Liver (tissue), 9 donors: ENCODE results near the gene KRTAP3-3. TPM values are rescaled to one million over a fixed set of nuclear protein-coding genes. Genes with fewer than 3 reads are reported as not detected.

ENCODE experiments used
- DNase-seq: peaks from one replicate; pipeline ENCODE4 v3.0.0-alpha.2; 2017; ENCODE audit warnings: low spot score
- H3K27ac ChIP-seq, 2 donors: one replicate each; pipeline ENCODE4 v1.7.0; 2013; ENCODE audit warnings: inconsistent platforms in 2 of 2, low read length in 2 of 2, control low read depth in 1 of 2, low read depth in 1 of 2, mild to moderate bottlenecking in 1 of 2
- H3K27me3 ChIP-seq, 4 donors: one replicate each; pipeline versions ENCODE4 v1.6.1 to v1.7.0; 2013; ENCODE audit warnings: low read length in 3 of 4, inconsistent platforms in 1 of 4, mild to moderate bottlenecking in 1 of 4, moderate library complexity in 1 of 4; ENCODE audit not compliant: control insufficient read depth in 4 of 4, insufficient read depth in 4 of 4
- H3K36me3 ChIP-seq, 4 donors: one replicate each; pipeline versions ENCODE4 v1.6.1 to v1.7.0; 2013; ENCODE audit warnings: low read length in 3 of 4, mild to moderate bottlenecking in 3 of 4, low read depth in 1 of 4, moderate library complexity in 1 of 4; ENCODE audit not compliant: control insufficient read depth in 4 of 4, insufficient read depth in 3 of 4
- H3K4me1 ChIP-seq, 4 donors: one replicate each; pipeline versions ENCODE4 v1.6.1 to v1.7.0; 2013; ENCODE audit warnings: low read length in 3 of 4, mild to moderate bottlenecking in 3 of 4, moderate library complexity in 1 of 4; ENCODE audit not compliant: control insufficient read depth in 4 of 4, insufficient read depth in 4 of 4
- H3K4me3 ChIP-seq, 3 donors: one replicate each; pipeline versions ENCODE4 v1.6.1 to v1.7.0; 2013; ENCODE audit warnings: low read length in 3 of 3, control low read depth in 1 of 3, low read depth in 1 of 3, mild to moderate bottlenecking in 1 of 3
- H3K9ac ChIP-seq, 2 donors: one replicate each; pipeline ENCODE4 v1.7.0; 2013; ENCODE audit warnings: low read length in 2 of 2, mild to moderate bottlenecking in 2 of 2, moderate library complexity in 2 of 2, control low read depth in 1 of 2, low read depth in 1 of 2
- H3K9me3 ChIP-seq, 4 donors: one replicate each; pipeline versions ENCODE4 v1.6.1 to v1.7.0; 2013; ENCODE audit warnings: low read length in 3 of 4; ENCODE audit not compliant: control insufficient read depth in 4 of 4
- EGR1 ChIP-seq, 2 donors: IDR thresholded peaks; 2 replicates each; pipeline ENCODE4 v1.6.1; 2016 to 2018; ENCODE audit warnings: antibody characterized with exemption in 2 of 2, low read depth in 2 of 2
- FOXA1 ChIP-seq: IDR thresholded peaks from 2 replicates; pipeline ENCODE4 v1.6.1; 2016; ENCODE audit warnings: antibody characterized with exemption
- FOXA2 ChIP-seq: IDR thresholded peaks from 2 replicates; pipeline ENCODE4 v1.6.1; 2016; ENCODE audit warnings: antibody characterized with exemption
- JUND ChIP-seq, 2 donors: IDR thresholded peaks; 2 replicates each; pipeline ENCODE4 v1.6.1; 2016; ENCODE audit warnings: antibody characterized with exemption in 2 of 2
- NR2F2 ChIP-seq: IDR thresholded peaks from 2 replicates; pipeline ENCODE4 v1.6.1; 2016; ENCODE audit warnings: antibody characterized with exemption
- RAD21 ChIP-seq, 2 donors: IDR thresholded peaks; 2 replicates each; pipeline ENCODE4 v1.6.1; 2016; ENCODE audit warnings: antibody characterized with exemption in 2 of 2, mild to moderate bottlenecking in 2 of 2
- RXRA ChIP-seq, 2 donors: IDR thresholded peaks; 2 replicates each; pipeline ENCODE4 v1.6.1; 2017 to 2018; ENCODE audit warnings: antibody characterized with exemption in 2 of 2, mild to moderate bottlenecking in 1 of 2
- SP1 ChIP-seq: IDR thresholded peaks from 2 replicates; pipeline ENCODE4 v1.6.1; 2018; ENCODE audit warnings: antibody characterized with exemption, mild to moderate bottlenecking
- TAF1 ChIP-seq: conservative IDR thresholded peaks from 2 replicates; pipeline ENCODE4 v1.6.1; 2016; ENCODE audit warnings: antibody characterized with exemption, mild to moderate bottlenecking
- YY1 ChIP-seq: IDR thresholded peaks from 2 replicates; pipeline ENCODE4 v1.6.1; 2016; ENCODE audit warnings: antibody characterized with exemption, mild to moderate bottlenecking
- WGBS: extraction: QIAGEN DNeasy Blood & Tissue Kit; methylation state at CpG from one replicate; pipeline ENCODE4 v1.1.7; 2013; 5-methylcytosine and 5-hydroxymethylcytosine counted together
- polyA plus RNA-seq, 2 donors: library from polyadenylated mRNA; stranded (reverse) in 1 of 2; unstranded in 1 of 2; fragments of 200-250 nt in 1 of 2; fragments of >200 nt in 1 of 2; fragmentation: Nextera tagmentation in 1 of 2; extraction: Ambion mirVana in 1 of 2; gene quantifications; one replicate each; pipeline versions ENCODE4 v1.2.1 to v1.2.3, GENCODE V29; 2013 to 2015
- total RNA-seq, 2 donors: library from RNA; depleted of rRNA; stranded (reverse); fragments of >200 nt; gene quantifications; one replicate each; pipeline ENCODE4 v1.2.3, GENCODE V29; 2014
- TF ChIP-seq, protein P1 (sequence below): IDR thresholded peaks from 2 replicates; pipeline ENCODE4 v1.6.1; 2016; ENCODE audit warnings: antibody characterized with exemption, mild to moderate bottlenecking
- TF ChIP-seq, protein P2 (sequence below): fragments of 150-350 bp; IDR thresholded peaks from 2 replicates; pipeline ENCODE4 v1.5.1; 2017; ENCODE audit warnings: improper control_type of control experiment, low read depth, low read length; ENCODE audit not compliant: missing input control
- donor health status: healthy.
- donor health status: healthy.
- donor health status: healthy.
- donor health status: healthy.
- donor health status: healthy.

KRTAP3-3 gene
- total and polyA plus RNA-seq, 4 donors, result not detected

DNA sequence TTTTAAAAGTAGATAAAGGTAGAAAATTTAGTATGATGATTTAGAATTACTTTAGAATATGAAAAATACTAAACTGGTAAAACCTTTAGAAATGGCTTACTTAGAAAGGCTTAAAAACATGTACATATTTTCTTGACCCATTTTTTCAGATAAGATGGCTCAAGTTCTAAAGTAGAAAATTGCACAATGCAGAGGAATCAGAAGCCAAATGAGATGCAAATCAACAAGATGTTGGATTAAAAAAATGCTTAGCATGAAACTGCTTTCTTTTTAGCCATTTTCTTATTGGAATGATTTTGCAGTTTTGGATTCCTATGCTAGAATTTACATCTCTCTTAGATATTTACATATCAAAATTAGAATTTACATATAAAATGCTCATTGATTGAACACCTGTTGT is 16.5 kb upstream of the KRTAP3-3 start:
- Histone ChIP-seq H3K4me1 (no peaks in the 10 kb centered on the region), H3K9me3 (no peaks in the 10 kb centered on the region), H3K4me3 (no peak overlapping the region), H3K9ac (no peak overlapping the region), H3K27me3 (no peaks in the 10 kb centered on the region), H3K27ac (no peak overlapping the region), H3K36me3 (no peaks in the 10 kb centered on the region)
- no peak for DNase-seq
- TF ChIP-seq JUND (IDR thresholded peaks at IDR 0.05) (no peak), RXRA (IDR thresholded peaks at IDR 0.05) (no peak), YY1 (no peak), FOXA1 (no peak), TAF1 (no peak), SP1 (no peak)
- TF ChIP-seq, protein P1, sequence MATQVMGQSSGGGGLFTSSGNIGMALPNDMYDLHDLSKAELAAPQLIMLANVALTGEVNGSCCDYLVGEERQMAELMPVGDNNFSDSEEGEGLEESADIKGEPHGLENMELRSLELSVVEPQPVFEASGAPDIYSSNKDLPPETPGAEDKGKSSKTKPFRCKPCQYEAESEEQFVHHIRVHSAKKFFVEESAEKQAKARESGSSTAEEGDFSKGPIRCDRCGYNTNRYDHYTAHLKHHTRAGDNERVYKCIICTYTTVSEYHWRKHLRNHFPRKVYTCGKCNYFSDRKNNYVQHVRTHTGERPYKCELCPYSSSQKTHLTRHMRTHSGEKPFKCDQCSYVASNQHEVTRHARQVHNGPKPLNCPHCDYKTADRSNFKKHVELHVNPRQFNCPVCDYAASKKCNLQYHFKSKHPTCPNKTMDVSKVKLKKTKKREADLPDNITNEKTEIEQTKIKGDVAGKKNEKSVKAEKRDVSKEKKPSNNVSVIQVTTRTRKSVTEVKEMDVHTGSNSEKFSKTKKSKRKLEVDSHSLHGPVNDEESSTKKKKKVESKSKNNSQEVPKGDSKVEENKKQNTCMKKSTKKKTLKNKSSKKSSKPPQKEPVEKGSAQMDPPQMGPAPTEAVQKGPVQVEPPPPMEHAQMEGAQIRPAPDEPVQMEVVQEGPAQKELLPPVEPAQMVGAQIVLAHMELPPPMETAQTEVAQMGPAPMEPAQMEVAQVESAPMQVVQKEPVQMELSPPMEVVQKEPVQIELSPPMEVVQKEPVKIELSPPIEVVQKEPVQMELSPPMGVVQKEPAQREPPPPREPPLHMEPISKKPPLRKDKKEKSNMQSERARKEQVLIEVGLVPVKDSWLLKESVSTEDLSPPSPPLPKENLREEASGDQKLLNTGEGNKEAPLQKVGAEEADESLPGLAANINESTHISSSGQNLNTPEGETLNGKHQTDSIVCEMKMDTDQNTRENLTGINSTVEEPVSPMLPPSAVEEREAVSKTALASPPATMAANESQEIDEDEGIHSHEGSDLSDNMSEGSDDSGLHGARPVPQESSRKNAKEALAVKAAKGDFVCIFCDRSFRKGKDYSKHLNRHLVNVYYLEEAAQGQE, result no peak

DNA sequence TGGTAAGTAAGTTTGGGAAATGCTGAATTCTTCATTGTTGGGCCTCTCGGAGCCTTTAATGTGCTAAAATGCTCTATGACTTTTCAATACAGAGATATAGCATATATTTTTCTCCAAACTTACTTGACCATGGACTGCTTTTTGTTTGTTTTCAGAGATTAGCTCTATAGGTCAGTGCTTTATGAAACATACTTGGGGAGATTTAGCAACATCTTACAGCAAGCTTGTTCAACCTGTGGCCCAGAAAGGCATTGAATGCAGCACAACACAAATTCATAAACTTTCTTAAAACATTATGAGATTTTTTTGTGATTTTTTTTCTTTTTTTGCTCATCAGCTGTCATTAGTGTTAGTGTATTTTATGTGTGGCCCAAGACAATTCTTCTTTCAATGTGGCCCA is 16.0 kb upstream of the KRTAP3-3 start:
- no peak overlapping the region for H3K4me3 ChIP-seq
- H3K27me3 ChIP-seq, result no peaks in the 10 kb centered on the region
- DNase-seq, result no peak
- WGBS, result 93% methylated on average over 1 of the region's 1 CpG
- no peak overlapping the region for H3K9ac ChIP-seq
- H3K27ac ChIP-seq, result no peak overlapping the region
- no peaks in the 10 kb centered on the region for H3K4me1 ChIP-seq
- TF ChIP-seq EGR1 (IDR thresholded peaks at IDR 0.05; ENCODE audit: low read depth in 2 of 2) (no peak), FOXA2 (no peak), NR2F2 (no peak), TAF1 (no peak), JUND (IDR thresholded peaks at IDR 0.05) (no peak), FOXA1 (no peak), RAD21 (IDR thresholded peaks at IDR 0.05) (no peak)
- TF ChIP-seq, protein P2, sequence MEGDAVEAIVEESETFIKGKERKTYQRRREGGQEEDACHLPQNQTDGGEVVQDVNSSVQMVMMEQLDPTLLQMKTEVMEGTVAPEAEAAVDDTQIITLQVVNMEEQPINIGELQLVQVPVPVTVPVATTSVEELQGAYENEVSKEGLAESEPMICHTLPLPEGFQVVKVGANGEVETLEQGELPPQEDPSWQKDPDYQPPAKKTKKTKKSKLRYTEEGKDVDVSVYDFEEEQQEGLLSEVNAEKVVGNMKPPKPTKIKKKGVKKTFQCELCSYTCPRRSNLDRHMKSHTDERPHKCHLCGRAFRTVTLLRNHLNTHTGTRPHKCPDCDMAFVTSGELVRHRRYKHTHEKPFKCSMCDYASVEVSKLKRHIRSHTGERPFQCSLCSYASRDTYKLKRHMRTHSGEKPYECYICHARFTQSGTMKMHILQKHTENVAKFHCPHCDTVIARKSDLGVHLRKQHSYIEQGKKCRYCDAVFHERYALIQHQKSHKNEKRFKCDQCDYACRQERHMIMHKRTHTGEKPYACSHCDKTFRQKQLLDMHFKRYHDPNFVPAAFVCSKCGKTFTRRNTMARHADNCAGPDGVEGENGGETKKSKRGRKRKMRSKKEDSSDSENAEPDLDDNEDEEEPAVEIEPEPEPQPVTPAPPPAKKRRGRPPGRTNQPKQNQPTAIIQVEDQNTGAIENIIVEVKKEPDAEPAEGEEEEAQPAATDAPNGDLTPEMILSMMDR, result no peak
- TF ChIP-seq, protein P1, result no peak
- no peaks in the 10 kb centered on the region for H3K9me3 ChIP-seq
- H3K36me3 ChIP-seq, result no peaks in the 10 kb centered on the region
